HL-60/S4 treated with phorbol 12-myristate 13-acetate at 8.2 ng/mL for 4 days and 3 days (cell line): ENCODE results near the gene CST9.

Experiments
- in situ Hi-C: fragments of 300-500 bp; cut with MboI; formaldehyde crosslinking; loops from 2 replicates; pipeline ENCODE4 v1.15.0; 2022; ENCODE audit warnings: low sequenced_read_pairs

CST9 gene

GRCh38 chr20:23624324-23624691 is 18.6 kb upstream of the CST9 start:
- in situ Hi-C loops, result loop anchor here (25.0 kb wide), 1 partner anchor 187 kb away; the partner anchor contains the start of gene CSTL1

- in situ Hi-C loops, result loop anchor here (25.0 kb wide), 1 partner anchor 186 kb away; the partner anchor contains the start of gene CSTL1
These were observed 18.1 kb upstream of the CST9 start for GRCh38 chr20:23623666-23624323.

- in situ Hi-C loops, result loop anchor here (25.0 kb wide), 1 partner anchor 186 kb away; the partner anchor contains the start of gene CSTL1
These were observed 17.2 kb upstream of the CST9 start for GRCh38 chr20:23622839-23623343.

- in situ Hi-C loops, result loop anchor here (25.0 kb wide), 1 partner anchor 185 kb away; the partner anchor contains the start of gene CSTL1
These were observed 16.7 kb upstream of the CST9 start for GRCh38 chr20:23622401-23622800.

GRCh38 chr20:23620670-23621386 is 15.1 kb upstream of the CST9 start:
- in situ Hi-C loops, result loop anchor here (25.0 kb wide), 1 partner anchor 184 kb away; the partner anchor contains the start of gene CSTL1

- in situ Hi-C loops, result loop anchor here (25.0 kb wide), 1 partner anchor 177 kb away; the partner anchor contains the start of gene CSTL1
These were observed 8.4 kb upstream of the CST9 start for GRCh38 chr20:23614163-23614562.

- in situ Hi-C loops, result loop anchor here (25.0 kb wide), 1 partner anchor 176 kb away; the partner anchor contains the start of gene CSTL1
These were observed 8.0 kb upstream of the CST9 start for GRCh38 chr20:23613676-23614075.

- in situ Hi-C loops, result loop anchor here (25.0 kb wide), 1 partner anchor 175 kb away; the partner anchor contains the start of gene CSTL1
These were observed 6.7 kb upstream of the CST9 start for GRCh38 chr20:23612396-23612795.

GRCh38 chr20:23609486-23610109 is 3.9 kb upstream of the CST9 start:
- in situ Hi-C loops, result loop anchor here (25.0 kb wide), 1 partner anchor 172 kb away; the partner anchor contains the start of gene CSTL1

GRCh38 chr20:23608251-23608846 is 2.6 kb upstream of the CST9 start:
- in situ Hi-C loops, result loop anchor here (25.0 kb wide), 1 partner anchor 171 kb away; the partner anchor contains the start of gene CSTL1

GRCh38 chr20:23607497-23608245 is 2.0 kb upstream of the CST9 start:
- in situ Hi-C loops, result loop anchor here (25.0 kb wide), 1 partner anchor 170 kb away; the partner anchor contains the start of gene CSTL1

- in situ Hi-C loops, result loop anchor here (25.0 kb wide), 1 partner anchor 169 kb away; the partner anchor contains the start of gene CSTL1
These were observed 934 bp upstream of the CST9 start for GRCh38 chr20:23606652-23607049.

GRCh38 chr20:23604306-23604705 is 1.4 kb downstream of the CST9 start:
- in situ Hi-C loops, result loop anchor here (25.0 kb wide), 1 partner anchor 167 kb away; the partner anchor contains the start of gene CSTL1

GRCh38 chr20:23603321-23603720 is 2.4 kb downstream of the CST9 start:
- in situ Hi-C loops, result loop anchor here (25.0 kb wide), 1 partner anchor 166 kb away; the partner anchor contains the start of gene CSTL1

- in situ Hi-C loops, result loop anchor here (25.0 kb wide), 1 partner anchor 165 kb away; the partner anchor contains the start of gene CSTL1
These were observed 3.0 kb downstream of the CST9 start for GRCh38 chr20:23602699-23603098.

- in situ Hi-C loops, result loop anchor here (25.0 kb wide), 1 partner anchor 165 kb away; the partner anchor contains the start of gene CSTL1
These were observed 3.5 kb downstream of the CST9 start for GRCh38 chr20:23602241-23602640.

GRCh38 chr20:23601715-23602114 is 4.0 kb downstream of the CST9 start:
- in situ Hi-C loops, result loop anchor here (25.0 kb wide), 1 partner anchor 164 kb away; the partner anchor contains the start of gene CSTL1

GRCh38 chr20:23598481-23598880 is 7.2 kb downstream of the CST9 start:
- in situ Hi-C loops, result no loop called here

GRCh38 chr20:23596579-23597250 is 9.0 kb downstream of the CST9 start:
- in situ Hi-C loops, result no loop called here
